Measurements from ENCODE around the gene STH. TPM values are rescaled to one million over a fixed set of nuclear protein-coding genes. Genes with fewer than 3 reads are reported as not detected.

Gene STH
- total RNA-seq, 1 donor from 2014 or later, result not detected

DNA sequence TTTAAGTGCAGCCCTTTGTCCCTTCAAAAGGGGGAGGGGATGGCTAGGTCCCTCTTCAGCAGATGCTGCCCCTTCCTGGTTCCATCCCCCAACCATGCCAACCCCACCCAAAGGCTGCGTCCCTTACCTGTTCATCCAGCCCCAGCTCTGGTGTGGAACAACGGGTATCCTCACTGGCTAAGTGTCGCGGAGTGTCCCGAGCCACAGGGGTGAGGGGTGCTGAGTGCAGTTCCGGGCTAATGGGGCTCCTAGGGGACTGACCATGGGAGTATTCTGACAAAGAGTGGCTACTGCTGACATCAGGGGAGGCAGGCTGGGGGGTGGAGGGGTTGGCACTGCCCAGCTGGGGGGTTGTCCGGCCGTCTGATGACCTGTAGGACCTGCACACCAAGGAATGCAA is 32.9 kb downstream of the STH start:
- Mint-ChIP-seq H3K9me3 (no peaks in the 10 kb centered on the region), H3K36me3 (peaks cover 56% of the 10 kb centered on the region), H3K27ac (no peak overlapping the region)

DNA sequence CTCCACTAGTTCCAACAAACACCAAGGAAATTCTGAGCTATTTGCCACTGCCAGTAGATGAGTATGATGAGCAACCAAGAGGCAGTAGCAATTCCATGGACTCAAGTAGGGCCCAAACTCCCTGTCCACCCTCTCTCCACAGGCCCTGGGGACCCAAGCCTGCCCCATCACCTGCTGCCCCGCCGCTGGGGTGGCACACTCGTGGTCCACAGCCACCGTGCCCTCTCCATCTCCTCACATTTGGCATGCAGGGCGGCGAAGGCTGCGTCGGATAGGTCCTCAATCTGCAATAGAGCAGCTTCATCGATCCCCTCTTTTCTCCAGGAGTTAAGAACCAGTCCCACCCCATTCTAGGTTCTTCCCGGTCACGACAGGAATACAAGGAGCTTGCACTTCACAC is 33.9 kb downstream of the STH start:
- Histone ChIP-seq H3K4me3 (no peak overlapping the region), H3K4me1 (peaks cover 13% of the 10 kb centered on the region), H3K79me2 (ENCODE audit: low read depth) (peaks cover under 1% of the 10 kb centered on the region), H3K27ac (no peak overlapping the region), H3K27me3 (no peaks in the 10 kb centered on the region), H3K4me2 (no peak overlapping the region), H3K9ac (no peak overlapping the region), H2AFZ (replicated peaks) (no peak overlapping the region), H3K9me3 (ENCODE audit: low read depth) (no peaks in the 10 kb centered on the region), H3K36me3 (peaks cover 11% of the 10 kb centered on the region), H3F3A (ENCODE audit: low read depth) (peaks cover 23% of the 10 kb centered on the region), H4K20me1 (ENCODE audit: low read depth) (peaks cover 52% of the 10 kb centered on the region)
- DNase-seq (ENCODE audit: low spot score), result no peak
- Mint-ChIP-seq H3K4me1 (peaks cover 6% of the 10 kb centered on the region), H3K27ac (no peak overlapping the region), H3K9me3 (no peaks in the 10 kb centered on the region), H3K27me3 (ENCODE audit: insufficient read depth, low read depth) (peaks cover 2% of the 10 kb centered on the region), H3K36me3 (peaks cover 60% of the 10 kb centered on the region), H3K4me3 (no peak overlapping the region)
- TF ChIP-seq EZH2 (IDR thresholded peaks at IDR 0.05) (no peak), EZH2phosphoT487 (IDR thresholded peaks at IDR 0.05) (no peak)
- TF ChIP-seq, protein P1, sequence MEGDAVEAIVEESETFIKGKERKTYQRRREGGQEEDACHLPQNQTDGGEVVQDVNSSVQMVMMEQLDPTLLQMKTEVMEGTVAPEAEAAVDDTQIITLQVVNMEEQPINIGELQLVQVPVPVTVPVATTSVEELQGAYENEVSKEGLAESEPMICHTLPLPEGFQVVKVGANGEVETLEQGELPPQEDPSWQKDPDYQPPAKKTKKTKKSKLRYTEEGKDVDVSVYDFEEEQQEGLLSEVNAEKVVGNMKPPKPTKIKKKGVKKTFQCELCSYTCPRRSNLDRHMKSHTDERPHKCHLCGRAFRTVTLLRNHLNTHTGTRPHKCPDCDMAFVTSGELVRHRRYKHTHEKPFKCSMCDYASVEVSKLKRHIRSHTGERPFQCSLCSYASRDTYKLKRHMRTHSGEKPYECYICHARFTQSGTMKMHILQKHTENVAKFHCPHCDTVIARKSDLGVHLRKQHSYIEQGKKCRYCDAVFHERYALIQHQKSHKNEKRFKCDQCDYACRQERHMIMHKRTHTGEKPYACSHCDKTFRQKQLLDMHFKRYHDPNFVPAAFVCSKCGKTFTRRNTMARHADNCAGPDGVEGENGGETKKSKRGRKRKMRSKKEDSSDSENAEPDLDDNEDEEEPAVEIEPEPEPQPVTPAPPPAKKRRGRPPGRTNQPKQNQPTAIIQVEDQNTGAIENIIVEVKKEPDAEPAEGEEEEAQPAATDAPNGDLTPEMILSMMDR (IDR thresholded peaks at IDR 0.05), result no peak

More for the DNA sequence above, 32.9 kb downstream of the STH start:
- Histone ChIP-seq H3K4me3 (no peak overlapping the region), H2AFZ (replicated peaks) (no peak overlapping the region), H3K4me2 (no peak overlapping the region), H3K36me3 (peaks cover under 1% of the 10 kb centered on the region), H4K20me1 (ENCODE audit: low read depth) (peaks cover 56% of the 10 kb centered on the region), H3K27me3 (no peaks in the 10 kb centered on the region), H3F3A (ENCODE audit: low read depth) (peaks cover 23% of the 10 kb centered on the region), H3K27ac (no peak overlapping the region), H3K9me3 (ENCODE audit: low read depth) (no peaks in the 10 kb centered on the region), H3K4me1 (peaks cover 20% of the 10 kb centered on the region), H3K79me2 (ENCODE audit: low read depth) (no peaks in the 10 kb centered on the region), H3K9ac (no peak overlapping the region)
- no peak for TF ChIP-seq EZH2 (IDR thresholded peaks at IDR 0.05)
- TF ChIP-seq EZH2phosphoT487 (IDR thresholded peaks at IDR 0.05), result no peak
- TF ChIP-seq, protein P1 (IDR thresholded peaks at IDR 0.05), result no peak
- H3K4me3 Mint-ChIP-seq, result no peak overlapping the region
- peaks cover 4% of the 10 kb centered on the region for H3K27me3 Mint-ChIP-seq (ENCODE audit: insufficient read depth, low read depth)
- no peak for DNase-seq (ENCODE audit: low spot score)
- H3K4me1 Mint-ChIP-seq, result peaks cover 6% of the 10 kb centered on the region

DNA sequence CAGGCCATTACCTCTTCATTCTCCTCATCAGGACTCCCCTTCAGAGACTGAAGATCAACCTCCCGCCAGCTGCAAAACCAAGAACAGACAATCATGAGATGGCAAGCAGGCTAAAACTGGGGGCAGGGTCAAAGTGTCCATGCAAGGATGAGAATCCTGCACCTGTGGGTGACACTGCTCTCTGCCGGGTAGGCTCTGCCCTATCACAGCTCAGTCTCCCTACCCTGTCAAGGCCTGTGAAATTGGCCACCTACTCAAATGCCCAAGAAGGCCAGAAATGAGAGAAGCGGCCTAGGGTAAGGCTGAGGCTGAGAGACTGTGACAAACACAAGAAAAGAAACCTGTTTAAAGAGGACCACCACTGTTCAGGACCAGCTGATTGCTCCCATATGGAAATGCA is 34.3 kb downstream of the STH start:
- Histone ChIP-seq H3F3A (ENCODE audit: low read depth) (peaks cover 23% of the 10 kb centered on the region), H4K20me1 (ENCODE audit: low read depth) (peaks cover 47% of the 10 kb centered on the region), H3K4me3 (no peak overlapping the region), H3K36me3 (peaks cover 11% of the 10 kb centered on the region), H3K9me3 (ENCODE audit: low read depth) (no peaks in the 10 kb centered on the region), H3K79me2 (ENCODE audit: low read depth) (peaks cover 3% of the 10 kb centered on the region), H3K4me2 (no peak overlapping the region), H3K27ac (no peak overlapping the region), H3K4me1 (peaks cover 8% of the 10 kb centered on the region), H3K27me3 (no peaks in the 10 kb centered on the region), H2AFZ (replicated peaks) (no peak overlapping the region), H3K9ac (no peak overlapping the region)
- Mint-ChIP-seq H3K9me3 (no peaks in the 10 kb centered on the region), H3K4me3 (no peak overlapping the region), H3K36me3 (peaks cover 61% of the 10 kb centered on the region), H3K4me1 (peaks cover 4% of the 10 kb centered on the region), H3K27ac (no peak overlapping the region), H3K27me3 (ENCODE audit: insufficient read depth, low read depth) (peaks cover 2% of the 10 kb centered on the region)
- no peak for TF ChIP-seq EZH2phosphoT487 (IDR thresholded peaks at IDR 0.05)
- no peak for TF ChIP-seq EZH2 (IDR thresholded peaks at IDR 0.05)
- TF ChIP-seq, protein P1 (IDR thresholded peaks at IDR 0.05), result no peak
- DNase-seq (ENCODE audit: low spot score), result no peak

Measured in neural progenitor cell (in vitro differentiated cells).